Keratinocyte (primary cell): ENCODE results near the gene PARN.

Experiments used
- CTCF ChIP-seq, 3 experiments: IDR thresholded peaks in 1 of 3; conservative IDR thresholded peaks in 1 of 3; optimal IDR thresholded peaks in 1 of 3; 2 replicates in 2 of 3; 3 replicates in 1 of 3; pipeline versions ENCODE3 to v1.5.1; 2011; ENCODE audit warnings: low read length in 3 of 3, mild to moderate bottlenecking in 3 of 3, moderate library complexity in 2 of 3, control low read depth in 1 of 3, inconsistent platforms in 1 of 3; ENCODE audit not compliant: insufficient read depth in 2 of 3; ENCODE audit errors: extremely low read depth in 1 of 3
- EZH2 ChIP-seq: IDR thresholded peaks from one replicate; pipeline ENCODE4 v1.6.1; 2012; ENCODE audit warnings: inconsistent platforms, mild to moderate bottlenecking, low read length, moderate library complexity

- TF ChIP-seq CTCF (optimal IDR thresholded peaks at IDR 0.05 in 1 of 3, IDR thresholded peaks at IDR 0.05 in 1 of 3, conservative IDR thresholded peaks at IDR 0.05 in 1 of 3; ENCODE audit: extremely low read depth in 1 of 3, insufficient read depth in 2 of 3, low read length in 3 of 3) (no peak), EZH2 (no peak)
Measured at GRCh38 chr16:14394834-14395233, 235.2 kb downstream of the PARN start.
